Prostate gland (tissue), 2 donors: ENCODE data around the gene BMPR2.

ENCODE experiments used
- CTCF ChIP-seq, 4 experiments: fragments of 200-600 bp in 2 of 4; fragments of 450-650 bp in 2 of 4; sonication (generic) in 2 of 4; IDR thresholded peaks; 1 replicate in 3 of 4; 2 replicates in 1 of 4; pipeline ENCODE4 v1.5.1; 2016 to 2019; ENCODE audit warnings: antibody characterized with exemption in 4 of 4, mild to moderate bottlenecking in 2 of 4, moderate library complexity in 2 of 4
- POLR2AphosphoS5 ChIP-seq: sonication (generic); formaldehyde crosslinking; IDR thresholded peaks from one replicate; pipeline ENCODE4 v1.6.1; 2017; ENCODE audit warnings: antibody characterized with exemption

GRCh38 chr2:202577250-202578183, 201.4 kb downstream of the BMPR2 start:
- TF ChIP-seq CTCF (IDR thresholded peaks at IDR 0.05) (no peak), POLR2AphosphoS5 (no peak)
